IMR-90 (cell line): Measurements from ENCODE around the gene KIF1A. TPM values are rescaled to one million over a fixed set of nuclear protein-coding genes. Genes with fewer than 3 reads are reported as not detected.

Experiments
- ATAC-seq: fragments of 200-7000 bp; cut with Tn5 transposase; 2 replicates; pipeline ENCODE4 v1.9.1; 2020; ENCODE audit warnings: low read depth, mild to moderate bottlenecking, moderate library complexity
- BruUV-seq: library from RNA; stranded (reverse); fragments of 400-500 nt; replicated peaks from 2 replicates; lab custom pipeline; 2021; lab: Mats Ljungman, UMichigan
- CTCF ChIA-PET: fragments of 300-600 bp; formaldehyde crosslinking; extraction: SDS; loops from one replicate; lab custom pipeline; 2021; ENCODE audit warnings: antibody characterized with exemption; lab: Yijun Ruan, JAX
- POLR2A ChIA-PET: fragments of 300-600 bp; sonication (Branson Sonifier 250); formaldehyde crosslinking; loops from one replicate; lab custom pipeline; 2022; ENCODE audit warnings: antibody characterized with exemption; ENCODE audit not compliant: unreplicated experiment; lab: Charles Lee
- DNase-seq: peaks from one replicate; pipeline ENCODE4 v3.0.0; 2013
- H2AFZ ChIP-seq: replicated peaks from 2 replicates; pipeline ENCODE3; 2013; ENCODE audit warnings: low read length, mild to moderate bottlenecking; ENCODE audit not compliant: poor library complexity
- H2AK5ac ChIP-seq: 2 replicates; pipeline ENCODE4 v1.6.1; 2013; ENCODE audit warnings: low read depth, low read length, inconsistent platforms
- H2AK9ac ChIP-seq: replicated peaks from 2 replicates; pipeline ENCODE3; 2013; ENCODE audit warnings: mild to moderate bottlenecking, low read depth, low read length, moderate library complexity; ENCODE audit not compliant: poor library complexity
- H2BK120ac ChIP-seq: 2 replicates; pipeline ENCODE4 v1.6.1; 2013; ENCODE audit warnings: low read depth, low read length, inconsistent platforms
- H2BK15ac ChIP-seq: 3 replicates; pipeline ENCODE4 v1.6.1; 2013; ENCODE audit warnings: low read depth, low read length, inconsistent platforms
- H2BK20ac ChIP-seq: 2 replicates; pipeline ENCODE4 v1.6.1; 2013; ENCODE audit warnings: low read depth, mild to moderate bottlenecking, inconsistent platforms, low read length, moderate library complexity
- H2BK5ac ChIP-seq: 2 replicates; pipeline ENCODE4 v1.6.1; 2013; ENCODE audit warnings: mild to moderate bottlenecking, low read depth, low read length, inconsistent platforms; ENCODE audit not compliant: poor library complexity, severe bottlenecking
- H3K14ac ChIP-seq: replicated peaks from 2 replicates; pipeline ENCODE4 v1.6.1; 2013; ENCODE audit warnings: low read depth, low read length, inconsistent platforms
- H3K18ac ChIP-seq: 2 replicates; pipeline ENCODE4 v1.6.1; 2013; ENCODE audit warnings: low read depth, low read length, control low read depth
- H3K23ac ChIP-seq: 2 replicates; pipeline ENCODE4 v1.6.1; 2013; ENCODE audit warnings: low read depth, low read length, inconsistent platforms
- H3K27ac ChIP-seq: 2 replicates; pipeline ENCODE4 v1.5.1; 2013; ENCODE audit warnings: mild to moderate bottlenecking, control low read depth, low read length; ENCODE audit not compliant: insufficient read depth
- H3K27me3 ChIP-seq: 2 replicates; pipeline ENCODE4 v1.6.1; 2013; ENCODE audit warnings: low read length; ENCODE audit not compliant: control insufficient read depth, insufficient read depth
- H3K36me3 ChIP-seq: 2 replicates; pipeline ENCODE4 v1.6.1; 2013; ENCODE audit warnings: low read length, mixed read lengths; ENCODE audit not compliant: control insufficient read depth, insufficient read depth
- H3K4ac ChIP-seq: 2 replicates; pipeline ENCODE4 v1.6.1; 2013; ENCODE audit warnings: low read depth, low read length, inconsistent platforms
- H3K4me1 ChIP-seq: 2 replicates; pipeline ENCODE4 v1.6.1; 2013; ENCODE audit warnings: low read length, mixed read lengths; ENCODE audit not compliant: control insufficient read depth, insufficient read depth
- H3K4me2 ChIP-seq: 2 replicates; pipeline ENCODE4 v1.6.1; 2013; ENCODE audit warnings: low read depth, mild to moderate bottlenecking, control low read depth, low read length, moderate library complexity
- H3K4me3 ChIP-seq: 2 replicates; pipeline ENCODE4 v1.5.1; 2013; ENCODE audit warnings: low read depth, mild to moderate bottlenecking, control low read depth, low read length, moderate library complexity; ENCODE audit not compliant: insufficient read depth
- H3K56ac ChIP-seq: 2 replicates; pipeline ENCODE4 v1.6.1; 2013; ENCODE audit warnings: low read length, inconsistent platforms; ENCODE audit not compliant: insufficient read depth; ENCODE audit errors: extremely low read depth
- H3K79me1 ChIP-seq, 2 experiments: 2 replicates each; pipeline ENCODE4 v1.6.1; 2013; ENCODE audit warnings: low read length in 2 of 2, inconsistent platforms in 1 of 2, low read depth in 1 of 2
- H3K9ac ChIP-seq: 2 replicates; pipeline ENCODE4 v1.6.1; 2013; ENCODE audit warnings: low read depth, low read length, control low read depth
- H3K9me1 ChIP-seq: 2 replicates; pipeline ENCODE4 v1.6.1; 2013; ENCODE audit warnings: low read length, inconsistent platforms; ENCODE audit not compliant: insufficient read depth
- H3K9me3 ChIP-seq: 2 replicates; pipeline ENCODE4 v1.6.1; 2013; ENCODE audit warnings: low read length; ENCODE audit not compliant: control insufficient read depth, insufficient read depth
- H4K20me1 ChIP-seq: 2 replicates; pipeline ENCODE4 v1.6.1; 2013; ENCODE audit warnings: low read length, inconsistent platforms; ENCODE audit not compliant: insufficient read depth
- H4K5ac ChIP-seq: 2 replicates; pipeline ENCODE4 v1.6.1; 2013; ENCODE audit warnings: mild to moderate bottlenecking, low read depth, low read length, control low read depth
- H4K8ac ChIP-seq, 2 experiments: 2 replicates each; pipeline ENCODE4 v1.6.1; 2013; ENCODE audit warnings: low read depth in 2 of 2, low read length in 2 of 2, control low read depth in 1 of 2, inconsistent platforms in 1 of 2
- H4K91ac ChIP-seq: 2 replicates; pipeline ENCODE4 v1.6.1; 2013; ENCODE audit warnings: low read depth, low read length, inconsistent platforms; ENCODE audit not compliant: insufficient read depth
- BHLHE40 ChIP-seq: fragments of 150-350 bp; IDR thresholded peaks from 2 replicates; pipeline ENCODE4 v1.6.1; 2016; ENCODE audit warnings: mild to moderate bottlenecking, low read depth, low read length
- CEBPB ChIP-seq: IDR thresholded peaks from 2 replicates; pipeline ENCODE4 v1.6.1; 2012; ENCODE audit warnings: low read depth, low read length, improper control_type of control experiment
- CTCF ChIP-seq: conservative IDR thresholded peaks from 2 replicates; pipeline ENCODE4 v1.5.1; 2012; ENCODE audit warnings: mild to moderate bottlenecking, low read depth, low read length, improper control_type of control experiment
- MAFK ChIP-seq: IDR thresholded peaks from 2 replicates; pipeline ENCODE4 v1.6.1; 2012; ENCODE audit warnings: low read depth, low read length, improper control_type of control experiment
- MAZ ChIP-seq: IDR thresholded peaks from 2 replicates; pipeline ENCODE4 v1.6.1; 2012; ENCODE audit warnings: low read depth, mild to moderate bottlenecking, low read length, improper control_type of control experiment, moderate library complexity, borderline replicate concordance
- MXI1 ChIP-seq: IDR thresholded peaks from 2 replicates; pipeline ENCODE4 v1.6.1; 2012; ENCODE audit warnings: low read depth, mild to moderate bottlenecking, low read length, moderate library complexity, borderline replicate concordance
- POLR2A ChIP-seq: IDR thresholded peaks from 2 replicates; pipeline ENCODE4 v1.6.1; 2012; ENCODE audit warnings: mild to moderate bottlenecking, low read depth, low read length
- RCOR1 ChIP-seq: IDR thresholded peaks from 2 replicates; pipeline ENCODE4 v1.6.1; 2012; ENCODE audit warnings: mild to moderate bottlenecking, low read length, improper control_type of control experiment; ENCODE audit not compliant: insufficient replicate concordance
- RFX5 ChIP-seq: IDR thresholded peaks from 2 replicates; pipeline ENCODE4 v1.8.0; 2012; ENCODE audit warnings: low read depth, mild to moderate bottlenecking, low read length, moderate library complexity
- USF2 ChIP-seq: fragments of 150-350 bp; IDR thresholded peaks from 2 replicates; pipeline ENCODE4 v1.6.1; 2017; ENCODE audit warnings: mild to moderate bottlenecking, antibody characterized with exemption, low read length, low read depth
- WGBS, 2 experiments: methylation state at CpG; one replicate each; pipeline versions ENCODE4 v1.1.5 to v1.1.7; 2013; ENCODE audit warnings: missing lambda C conversion rate in 2 of 2; ENCODE audit not compliant: insufficient read length in 1 of 2; ENCODE audit errors: extremely low coverage in 2 of 2; 5-methylcytosine and 5-hydroxymethylcytosine counted together
- dilution Hi-C: fragments of 300-500 bp; cut with HindIII; formaldehyde crosslinking; loops from one replicate; pipeline ENCODE4 v1.14.3; 2018; ENCODE audit warnings: low sequenced_read_pairs; ENCODE audit not compliant: unreplicated experiment
- in situ Hi-C: fragments of 300-500 bp; cut with MboI; formaldehyde crosslinking; loops from 3 replicates; pipeline ENCODE4 v1.14.3; 2019; ENCODE audit warnings: low sequenced_read_pairs, inconsistent platforms, mixed read lengths
- intact Hi-C: fragments of 100-400 bp; cut with micrococcal nuclease; formaldehyde crosslinking; loops from 2 replicates; pipeline ENCODE4 v1.10.0; 2022
- polyA plus RNA-seq, 3 experiments: library from polyadenylated mRNA; depleted of rRNA; stranded (reverse); fragments of >200 nt; gene quantifications; 2 replicates each; pipeline ENCODE4 v1.2.3, GENCODE V29; 2012; ENCODE audit warnings: low replicate concordance in 1 of 3
- total RNA-seq: library from RNA; depleted of rRNA; stranded (reverse); fragments of >200 nt; gene quantifications from 2 replicates; pipeline ENCODE4 v1.2.3, GENCODE V29; 2012

Gene KIF1A
- total and polyA plus RNA-seq, 2 of the 4 experiments (the other 2 are of a cell fraction): under 0.01 TPM; not detected in 1

- H3K4me1 ChIP-seq: no peaks in the 10 kb centered on the region
- H4K5ac ChIP-seq: no peak overlapping the region
- no peak overlapping the region for H2BK20ac ChIP-seq
- no peak overlapping the region for H3K18ac ChIP-seq
- CTCF ChIA-PET: no interaction called here
- dilution Hi-C loops: no loop called here
- no peak overlapping the region for H3K56ac ChIP-seq
- no peak overlapping the region for H3K4me3 ChIP-seq
- H2BK5ac ChIP-seq: no peak overlapping the region
- H3K23ac ChIP-seq: no peak overlapping the region
- H2BK15ac ChIP-seq: no peak overlapping the region
- no peaks in the 10 kb centered on the region for H3K36me3 ChIP-seq
- H3K9me1 ChIP-seq: no peaks in the 10 kb centered on the region
- no peak overlapping the region for H4K8ac ChIP-seq
- H2AFZ ChIP-seq: no peak overlapping the region
- no peak overlapping the region for H3K9ac ChIP-seq
- H3K4me2 ChIP-seq: no peak overlapping the region
- POLR2A ChIA-PET: no interaction called here
- no peak for DNase-seq
- intact Hi-C loops: no loop called here
- H3K9me3 ChIP-seq: no peaks in the 10 kb centered on the region
- TF ChIP-seq BHLHE40 (no peak), POLR2A (no peak), RCOR1 (no peak), CTCF (no peak), MAZ (no peak), MXI1 (no peak), RFX5 (no peak), MAFK (no peak), USF2 (no peak), CEBPB (no peak)
- no peaks in the 10 kb centered on the region for H3K79me1 ChIP-seq
- no peak overlapping the region for H2AK9ac ChIP-seq
- H4K91ac ChIP-seq: no peak overlapping the region
- H2AK5ac ChIP-seq: no peak overlapping the region
- no peak for ATAC-seq
- BruUV-seq: no TSS peak
- H3K14ac ChIP-seq: no peak overlapping the region
- no peak overlapping the region for H2BK120ac ChIP-seq
- no peak overlapping the region for H3K27ac ChIP-seq
- H4K20me1 ChIP-seq: no peaks in the 10 kb centered on the region
- H3K27me3 ChIP-seq: peaks cover 37% of the 10 kb centered on the region
- in situ Hi-C loops: no loop called here
- H3K4ac ChIP-seq: no peak overlapping the region
- 66% methylated on average over 19 of the region's 35 CpGs; no CpG with 5 or more reads in 1 of the 2 experiments for WGBS, 2 experiments
Observed at GRCh38 chr2:240736281-240737250, 83.5 kb downstream of the KIF1A start.
